CD14-positive monocyte (primary cell): Measurements from ENCODE around the gene GARIN3. TPM values are rescaled to one million over a fixed set of nuclear protein-coding genes. Genes with fewer than 3 reads are reported as not detected.

ENCODE experiments used
- DNase-seq, 3 donors: peaks; one replicate each; pipeline ENCODE4 v3.0.0-alpha.2; 2011 to 2022
- H2AFZ ChIP-seq: 2 replicates; pipeline ENCODE4 v1.6.0; 2012; ENCODE audit warnings: mild to moderate bottlenecking, low read depth, low read length, inconsistent platforms; ENCODE audit not compliant: insufficient read depth, poor library complexity, severe bottlenecking
- H3K27ac ChIP-seq, 2 donors: 1 replicate in 1 of 2; 2 replicates in 1 of 2; pipeline ENCODE4 v1.5.1; 2012 to 2013; ENCODE audit warnings: low read length in 2 of 2, control low read depth in 1 of 2, inconsistent platforms in 1 of 2, low read depth in 1 of 2, mild to moderate bottlenecking in 1 of 2
- H3K27me3 ChIP-seq, 2 donors: one replicate each; pipeline versions ENCODE4 v1.6.0 to v1.6.1; 2011 to 2013; ENCODE audit warnings: low read length in 2 of 2; ENCODE audit not compliant: control insufficient read depth in 2 of 2, insufficient read depth in 2 of 2
- H3K36me3 ChIP-seq, 2 donors: replicated peaks in 1 of 2; 1 replicate in 1 of 2; 2 replicates in 1 of 2; pipeline versions ENCODE4 v1.5.1 to v1.6.1; 2012 to 2013; ENCODE audit warnings: low read length in 2 of 2, control low read depth in 1 of 2, inconsistent platforms in 1 of 2, mild to moderate bottlenecking in 1 of 2; ENCODE audit not compliant: insufficient read depth in 2 of 2, control insufficient read depth in 1 of 2
- H3K4me1 ChIP-seq, 2 donors: 1 replicate in 1 of 2; 2 replicates in 1 of 2; pipeline versions ENCODE4 v1.5.1 to v1.6.1; 2012 to 2013; ENCODE audit warnings: low read length in 2 of 2, control low read depth in 1 of 2, inconsistent platforms in 1 of 2, mild to moderate bottlenecking in 1 of 2, moderate library complexity in 1 of 2; ENCODE audit not compliant: insufficient read depth in 2 of 2, control insufficient read depth in 1 of 2
- H3K4me2 ChIP-seq: replicated peaks from 2 replicates; pipeline ENCODE3; 2012; ENCODE audit warnings: low read length, moderate library complexity, mild to moderate bottlenecking; ENCODE audit not compliant: poor library complexity, severe bottlenecking; ENCODE audit errors: extremely low read depth
- H3K4me3 ChIP-seq, 3 experiments: fragments of 200-600 bp in 1 of 3; sonication (generic) in 1 of 3; replicated peaks in 1 of 3; 1 replicate in 2 of 3; 2 replicates in 1 of 3; pipeline ENCODE4 v1.5.1; 2011 to 2013; ENCODE audit warnings: low read length in 3 of 3, mild to moderate bottlenecking in 3 of 3, control low read depth in 2 of 3, low read depth in 2 of 3, inconsistent platforms in 1 of 3, moderate library complexity in 1 of 3
- H3K79me2 ChIP-seq: 2 replicates; pipeline ENCODE4 v1.6.0; 2012; ENCODE audit warnings: mild to moderate bottlenecking, control low read depth, inconsistent platforms, low read length, moderate library complexity; ENCODE audit not compliant: insufficient read depth
- H3K9ac ChIP-seq: 2 replicates; pipeline ENCODE4 v1.6.0; 2017; ENCODE audit warnings: low read length, mild to moderate bottlenecking; ENCODE audit not compliant: insufficient read depth, poor library complexity, severe bottlenecking
- H3K9me3 ChIP-seq, 2 donors: replicated peaks in 1 of 2; 1 replicate in 1 of 2; 2 replicates in 1 of 2; pipeline versions ENCODE4 v1.5.1 to v1.6.1; 2012 to 2013; ENCODE audit warnings: low read length in 2 of 2, control low read depth in 1 of 2; ENCODE audit not compliant: control insufficient read depth in 1 of 2, insufficient read depth in 1 of 2
- H4K20me1 ChIP-seq: 2 replicates; pipeline ENCODE4 v1.6.0; 2012; ENCODE audit warnings: mild to moderate bottlenecking, low read length, control low read depth, moderate library complexity; ENCODE audit not compliant: insufficient read depth
- H3K27ac Mint-ChIP-seq, 7 donors: one replicate each; pipeline ENCODE4 v1.8.0; 2020; ENCODE audit warnings: mild to moderate bottlenecking in 7 of 7, mixed read lengths in 7 of 7, moderate library complexity in 6 of 7, inconsistent platforms in 2 of 7
- H3K27me3 Mint-ChIP-seq, 3 donors: one replicate each; pipeline ENCODE4 v1.8.0; 2021 to 2022; ENCODE audit warnings: low read depth in 3 of 3, mild to moderate bottlenecking in 3 of 3, mixed read lengths in 3 of 3, moderate library complexity in 3 of 3, inconsistent platforms in 1 of 3
- H3K36me3 Mint-ChIP-seq, 2 donors: one replicate each; pipeline ENCODE4 v1.8.0; 2020; ENCODE audit warnings: mixed read lengths in 2 of 2, inconsistent platforms in 1 of 2, mild to moderate bottlenecking in 1 of 2
- H3K4me1 Mint-ChIP-seq: one replicate; pipeline ENCODE4 v1.8.0; 2020; ENCODE audit warnings: mild to moderate bottlenecking, mixed read lengths
- H3K4me3 Mint-ChIP-seq, 2 donors: one replicate each; pipeline ENCODE4 v1.8.0; 2020; ENCODE audit warnings: mild to moderate bottlenecking in 2 of 2, mixed read lengths in 2 of 2, moderate library complexity in 1 of 2
- H3K9me3 Mint-ChIP-seq, 7 donors: one replicate each; pipeline ENCODE4 v1.8.0; 2020 to 2022; ENCODE audit warnings: mixed read lengths in 7 of 7, mild to moderate bottlenecking in 6 of 7, moderate library complexity in 6 of 7, inconsistent platforms in 2 of 7
- WGBS: methylation state at CpG from one replicate; pipeline ENCODE4 v1.1.5; 2013; ENCODE audit warnings: missing lambda C conversion rate; ENCODE audit not compliant: insufficient coverage; 5-methylcytosine and 5-hydroxymethylcytosine counted together
- intact Hi-C, 2 donors: fragments of 100-400 bp; cut with micrococcal nuclease; formaldehyde crosslinking; loops; one replicate each; pipeline versions ENCODE4 v1.15.0 to v1.15.1; 2023
- polyA minus RNA-seq: library from RNA; depleted of rRNA, polyadenylated mRNA; stranded (reverse); fragments of >200 nt; gene quantifications from 2 replicates; pipeline ENCODE4 v1.2.3, GENCODE V29; 2012
- polyA plus RNA-seq, 3 donors: library from polyadenylated mRNA; depleted of rRNA in 1 of 3; unstranded in 2 of 3; stranded (reverse) in 1 of 3; fragments of 300-500 nt in 2 of 3; fragments of >200 nt in 1 of 3; fragmentation: Illumina TruSeq in 2 of 3; gene quantifications; 1 replicate in 2 of 3; 2 replicates in 1 of 3; pipeline ENCODE4 v1.2.3, GENCODE V29; 2012 to 2021
- total RNA-seq, 12 experiments: library from RNA in 1 of 12; stranded (reverse) in 1 of 12; fragments of 120-200 nt in 1 of 12; gene quantifications; one replicate each; pipeline ENCODE4 v1.2.4 and lab custom pipeline; 2013 to 2026; ENCODE audit warnings: mixed read lengths in 6 of 12, inconsistent platforms in 1 of 12
- TF ChIP-seq, protein P1 (sequence below): fragments of 200-600 bp; IDR thresholded peaks from one replicate; pipeline ENCODE4 v1.8.0; 2022; ENCODE audit warnings: antibody characterized with exemption, mild to moderate bottlenecking

GARIN3 gene
- not detected for total RNA-seq (2013)
- polyA plus RNA-seq (not detected), polyA minus RNA-seq (not detected in 2 replicates), total RNA-seq (lab: John Stamatoyannopoulos, UW) (0 to 0.69 (median 0) reads per million in 11 experiments)

DNA sequence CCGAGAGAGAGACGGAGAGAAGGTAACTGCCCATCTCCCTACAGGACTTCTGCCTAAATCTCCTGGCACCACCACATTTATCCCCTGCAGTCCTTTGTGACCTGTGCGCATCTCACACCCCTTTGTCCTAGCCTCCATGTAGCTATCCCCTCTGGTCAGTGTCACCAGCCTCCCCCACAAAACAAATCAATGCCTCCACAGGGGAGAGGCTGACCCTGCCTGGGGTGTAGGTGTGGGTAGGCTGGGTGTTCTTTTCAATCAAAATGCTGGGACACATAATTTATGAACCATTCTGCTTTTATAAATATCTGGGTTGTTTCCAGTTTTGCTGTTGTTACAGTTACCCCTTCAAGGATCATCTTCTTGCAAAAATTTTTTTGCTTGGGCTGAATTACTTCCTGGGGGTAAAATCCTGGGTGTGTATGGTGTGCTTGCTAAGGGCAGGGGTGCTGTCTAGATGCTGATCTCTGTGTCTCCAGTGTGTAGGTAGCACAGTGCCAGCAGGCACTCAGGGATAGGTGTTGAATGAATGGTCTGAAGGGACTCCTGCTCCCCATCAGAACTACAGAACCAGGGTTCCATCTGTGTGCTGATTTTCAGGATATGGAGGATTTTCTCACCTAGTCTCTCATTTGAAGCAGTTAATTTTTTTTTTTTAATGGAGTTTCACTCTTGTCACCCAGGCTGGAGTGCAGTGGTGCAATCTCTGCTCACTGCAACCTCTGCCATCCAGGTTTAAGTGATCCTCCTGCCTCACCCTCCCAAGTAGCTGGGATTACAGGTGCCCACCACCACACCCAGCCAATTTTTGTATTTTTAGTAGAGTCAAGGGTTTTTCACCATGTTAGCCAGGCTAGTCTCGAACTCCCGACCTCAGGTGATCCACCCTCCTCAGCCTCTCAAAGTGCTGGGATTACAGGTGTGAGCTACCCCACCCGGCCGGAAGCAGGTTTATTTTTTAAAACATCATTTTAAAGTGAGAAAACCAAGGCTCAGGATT, at the start of gene GARIN3:
GARIN3 (minus strand) TSS at position 51 of the 1,000 bp plus-strand sequence. CDS start 96 bp downstream, outside the sequence.
- Mint-ChIP-seq H3K27ac (no peak within 1 kb of the TSS), H3K9me3 (peaks cover 3 to 14% (median 6%) of the 10 kb centered on the region in 7 donors), H3K27me3 (peaks cover 4 to 10% (median 5%) of the 10 kb centered on the region in 3 donors), H3K36me3 (no peaks in the 10 kb centered on the region), H3K4me1 (no peaks in the 10 kb centered on the region), H3K4me3 (no peak within 1 kb of the TSS)
- no peak within 1 kb of the TSS for H3K4me3 ChIP-seq
- H3K9ac ChIP-seq: no peak within 1 kb of the TSS
- H3K4me1 ChIP-seq: no peaks in the 10 kb centered on the region
- WGBS: 87% methylated on average over 2 of the region's 7 CpGs
- no peak within 1 kb of the TSS for H2AFZ ChIP-seq
- no peaks in the 10 kb centered on the region for H3K36me3 ChIP-seq
- no peak within 1 kb of the TSS for H3K27ac ChIP-seq
- intact Hi-C loops: no loop called here
- no peaks in the 10 kb centered on the region for H4K20me1 ChIP-seq
- H3K79me2 ChIP-seq: no peaks in the 10 kb centered on the region
- H3K9me3 ChIP-seq: peaks cover 0 to 3% of the 10 kb centered on the region in 2 donors
- no peak within 1 kb of the TSS for H3K4me2 ChIP-seq
- TF ChIP-seq, protein P1, sequence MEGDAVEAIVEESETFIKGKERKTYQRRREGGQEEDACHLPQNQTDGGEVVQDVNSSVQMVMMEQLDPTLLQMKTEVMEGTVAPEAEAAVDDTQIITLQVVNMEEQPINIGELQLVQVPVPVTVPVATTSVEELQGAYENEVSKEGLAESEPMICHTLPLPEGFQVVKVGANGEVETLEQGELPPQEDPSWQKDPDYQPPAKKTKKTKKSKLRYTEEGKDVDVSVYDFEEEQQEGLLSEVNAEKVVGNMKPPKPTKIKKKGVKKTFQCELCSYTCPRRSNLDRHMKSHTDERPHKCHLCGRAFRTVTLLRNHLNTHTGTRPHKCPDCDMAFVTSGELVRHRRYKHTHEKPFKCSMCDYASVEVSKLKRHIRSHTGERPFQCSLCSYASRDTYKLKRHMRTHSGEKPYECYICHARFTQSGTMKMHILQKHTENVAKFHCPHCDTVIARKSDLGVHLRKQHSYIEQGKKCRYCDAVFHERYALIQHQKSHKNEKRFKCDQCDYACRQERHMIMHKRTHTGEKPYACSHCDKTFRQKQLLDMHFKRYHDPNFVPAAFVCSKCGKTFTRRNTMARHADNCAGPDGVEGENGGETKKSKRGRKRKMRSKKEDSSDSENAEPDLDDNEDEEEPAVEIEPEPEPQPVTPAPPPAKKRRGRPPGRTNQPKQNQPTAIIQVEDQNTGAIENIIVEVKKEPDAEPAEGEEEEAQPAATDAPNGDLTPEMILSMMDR: no peak
- no peaks in the 10 kb centered on the region for H3K27me3 ChIP-seq
- DNase-seq: no peak

DNA sequence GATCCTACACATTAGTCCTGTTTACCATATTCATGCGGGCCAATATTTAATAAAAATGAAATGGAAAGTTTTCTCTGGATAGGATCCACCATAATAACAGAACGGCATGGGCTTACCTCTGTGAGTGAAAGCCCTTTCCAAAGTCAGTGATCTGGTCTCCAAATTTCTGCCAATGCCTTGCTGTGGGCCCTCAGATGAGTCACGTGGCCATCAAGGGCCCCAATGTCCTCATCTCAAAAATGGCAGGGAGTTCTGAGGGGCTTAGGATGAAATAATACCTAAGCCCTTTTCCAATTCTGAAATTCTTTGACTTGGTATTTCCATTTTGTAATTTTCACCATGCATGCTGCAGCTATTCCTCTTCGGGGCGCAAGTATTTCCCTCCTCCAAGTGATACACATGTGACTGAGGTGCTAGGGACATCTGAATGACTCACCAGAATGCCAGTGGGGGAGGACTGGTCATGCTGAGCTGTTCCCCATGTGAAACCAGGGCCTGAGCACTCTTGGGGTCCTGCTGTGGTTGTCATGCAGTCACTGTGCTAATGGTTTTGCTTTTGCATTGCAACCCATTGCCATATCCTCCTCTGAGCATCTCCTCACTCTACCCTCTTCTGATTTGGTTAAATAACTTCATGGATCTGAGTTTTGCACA, 49.6 kb upstream of the GARIN3 start:
- no peaks in the 10 kb centered on the region for H3K9me3 ChIP-seq
- TF ChIP-seq, protein P1: no peak
- peak overlapping the region in 1 of 7 donors; percentile 54 for H3K27ac Mint-ChIP-seq
- no peak overlapping the region for H3K27ac ChIP-seq
- peaks cover 0 to 2% (median 0%) of the 10 kb centered on the region in 7 donors for H3K9me3 Mint-ChIP-seq
- H3K36me3 Mint-ChIP-seq: no peaks in the 10 kb centered on the region
- H3K36me3 ChIP-seq: no peaks in the 10 kb centered on the region
- DNase-seq: no peak
- H3K4me3 Mint-ChIP-seq: no peak overlapping the region
- H3K27me3 ChIP-seq: no peaks in the 10 kb centered on the region
- H3K27me3 Mint-ChIP-seq: no peaks in the 10 kb centered on the region
- H3K4me1 ChIP-seq: peaks cover 0 to 3% of the 10 kb centered on the region in 2 donors
- H3K4me3 ChIP-seq: no peak overlapping the region
- H3K79me2 ChIP-seq: no peaks in the 10 kb centered on the region
- no peak overlapping the region for H3K4me2 ChIP-seq
- no peaks in the 10 kb centered on the region for H4K20me1 ChIP-seq
- H2AFZ ChIP-seq: no peak overlapping the region
- H3K4me1 Mint-ChIP-seq: peaks cover 8% of the 10 kb centered on the region
- whole genome bisulfite sequencing: no CpG with 5 or more reads among the region's 5 CpGs
- intact Hi-C loops: no loop called here
- H3K9ac ChIP-seq: no peak overlapping the region
